CD4-positive, alpha-beta T cell treated with Interferon alpha-2 for 1 hour (primary cell): ENCODE data around the gene ESPN.

Experiments
- DNase-seq, 2 donors: peaks; one replicate each; pipeline ENCODE4 v3.0.0-alpha.2; 2020 to 2022

Gene ESPN

DNA sequence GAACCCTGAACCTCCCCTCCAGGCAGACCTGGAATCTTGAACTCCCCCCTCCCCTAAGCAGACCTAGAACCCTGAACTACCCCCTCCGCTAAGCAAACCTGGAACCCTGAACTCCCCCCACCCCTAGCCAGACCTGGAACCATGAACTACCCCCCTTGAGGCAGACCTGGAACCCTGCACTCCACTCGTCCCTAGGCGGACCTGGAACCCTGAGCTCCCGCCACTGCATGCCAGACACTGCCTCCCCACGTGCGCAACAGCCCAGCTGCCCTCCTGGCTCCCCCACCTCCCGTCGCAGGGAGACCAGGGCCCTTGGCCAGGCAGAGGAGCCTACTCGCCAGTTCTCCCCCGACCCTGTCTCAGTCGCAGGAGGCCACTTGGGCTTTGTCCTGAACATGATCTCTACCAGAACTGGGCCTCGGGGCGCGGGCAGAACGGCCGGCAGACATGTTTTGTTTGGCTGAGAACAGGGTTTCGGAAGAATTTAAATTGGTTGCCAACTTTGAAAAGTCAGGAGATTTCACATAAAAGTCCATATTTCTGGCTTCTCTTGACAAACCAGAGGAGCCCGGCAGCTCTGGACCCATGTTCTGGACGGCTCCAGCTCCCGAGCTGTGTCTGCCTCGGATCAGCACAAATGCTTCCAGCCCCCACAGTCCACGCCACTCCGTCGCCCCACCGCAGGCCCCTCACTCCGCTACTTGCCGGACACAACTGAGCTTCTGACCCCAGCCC, 76.1 kb downstream of the ESPN start:
- no peak for DNase-seq

DNA sequence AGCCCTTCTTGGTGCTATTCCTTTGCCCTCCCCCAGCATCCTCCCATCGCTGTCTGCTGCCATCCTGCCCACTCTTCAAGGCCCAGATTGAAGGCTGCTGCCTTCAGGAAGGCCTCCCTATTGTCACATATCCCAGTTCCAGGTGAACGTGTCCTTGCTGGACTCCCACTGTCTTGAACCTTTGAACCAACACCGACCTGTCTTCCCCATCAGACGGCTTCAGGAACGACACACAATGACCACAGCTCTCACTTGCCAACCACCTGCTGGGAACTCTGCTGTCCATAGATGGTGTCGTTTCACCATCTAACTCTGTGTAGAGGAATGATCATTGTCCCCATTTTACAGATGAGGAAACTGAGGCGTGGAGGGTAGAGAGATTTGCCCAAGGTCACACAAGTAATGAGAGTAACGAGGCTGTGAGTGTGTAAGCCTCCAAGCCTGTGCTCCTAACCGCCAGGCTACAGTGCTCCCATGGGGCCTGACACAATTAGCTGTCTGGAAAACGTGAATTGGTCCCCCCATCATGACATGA, 76.8 kb downstream of the ESPN start:
- no peak for DNase-seq

DNA sequence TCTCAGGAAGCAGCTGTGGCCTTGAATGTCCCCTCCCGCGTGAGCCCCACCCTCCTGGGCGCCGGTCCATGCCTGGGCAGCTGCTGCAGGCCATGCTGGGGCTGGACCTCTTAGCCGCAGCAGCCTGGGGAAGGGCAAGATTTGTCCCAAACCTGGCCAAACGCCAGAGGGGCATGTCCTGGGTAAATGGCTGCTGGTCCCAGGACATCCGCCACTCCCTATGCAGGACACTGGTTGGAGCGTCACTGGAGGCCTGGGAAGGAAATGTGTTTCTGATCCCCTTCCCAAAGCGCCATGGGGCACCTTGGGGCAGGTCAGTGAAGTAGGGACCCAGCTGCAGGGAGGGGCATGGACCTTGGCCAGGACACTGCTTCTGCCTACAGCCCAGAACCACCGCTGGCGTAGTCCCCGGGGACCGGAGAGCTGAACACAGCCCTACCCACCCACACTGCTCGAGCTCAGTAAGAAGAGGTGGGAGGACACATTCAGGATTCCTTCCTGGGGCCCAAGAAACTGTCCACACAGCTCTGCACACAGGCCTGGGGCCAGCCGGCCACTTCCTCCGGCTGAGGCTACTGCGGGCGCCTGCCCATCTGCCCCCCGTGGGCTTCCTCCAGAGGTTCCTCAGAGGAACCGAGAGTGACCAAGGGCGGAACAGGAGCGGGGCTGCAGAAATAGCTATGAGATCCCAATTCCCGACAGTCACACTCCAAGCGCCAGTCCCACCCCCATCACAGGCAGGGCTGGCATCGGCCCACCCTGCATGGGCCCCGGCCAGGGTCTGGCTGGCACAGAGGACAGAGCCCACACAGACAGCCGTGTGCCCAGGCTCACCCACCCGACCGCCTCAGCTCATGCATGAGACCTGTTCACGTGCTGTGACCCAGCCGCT, 77.7 kb downstream of the ESPN start:
- no peak for DNase-seq

DNA sequence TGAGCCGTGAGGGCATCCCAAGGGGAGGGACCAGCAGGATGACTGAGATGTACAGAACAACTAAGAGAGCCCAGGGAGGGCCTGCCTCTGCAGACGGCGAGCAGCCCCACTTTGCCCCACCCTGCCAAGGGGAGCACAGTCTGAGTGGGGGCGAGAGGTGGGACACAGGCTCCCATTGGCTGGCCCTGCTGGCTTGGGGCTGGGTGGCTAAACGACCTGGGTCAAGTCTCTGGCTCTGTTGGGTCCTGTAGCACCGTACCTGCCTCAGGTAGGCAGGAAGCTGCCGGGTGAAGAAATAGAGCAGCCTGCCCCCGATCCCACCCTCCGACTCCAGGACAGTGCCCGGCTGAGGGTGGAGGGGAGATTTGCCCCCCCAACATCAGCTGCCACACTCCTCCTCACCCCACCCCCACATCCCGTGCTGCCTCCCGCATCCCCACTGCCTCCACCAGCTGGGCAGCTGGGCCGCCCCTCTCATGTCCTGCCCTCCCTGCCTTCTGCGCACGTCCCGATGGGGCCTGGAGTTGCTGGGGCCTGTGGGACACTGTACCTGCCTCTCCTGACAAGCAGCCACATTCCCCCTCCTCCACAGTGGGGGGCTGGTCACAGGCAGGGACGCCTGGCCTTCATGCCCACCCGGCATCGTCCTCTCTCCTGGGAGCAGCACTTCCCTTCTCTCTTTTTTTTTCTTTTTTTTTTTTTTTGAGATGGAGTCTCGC, 79.5 kb downstream of the ESPN start:
- DNase-seq: no peak

DNA sequence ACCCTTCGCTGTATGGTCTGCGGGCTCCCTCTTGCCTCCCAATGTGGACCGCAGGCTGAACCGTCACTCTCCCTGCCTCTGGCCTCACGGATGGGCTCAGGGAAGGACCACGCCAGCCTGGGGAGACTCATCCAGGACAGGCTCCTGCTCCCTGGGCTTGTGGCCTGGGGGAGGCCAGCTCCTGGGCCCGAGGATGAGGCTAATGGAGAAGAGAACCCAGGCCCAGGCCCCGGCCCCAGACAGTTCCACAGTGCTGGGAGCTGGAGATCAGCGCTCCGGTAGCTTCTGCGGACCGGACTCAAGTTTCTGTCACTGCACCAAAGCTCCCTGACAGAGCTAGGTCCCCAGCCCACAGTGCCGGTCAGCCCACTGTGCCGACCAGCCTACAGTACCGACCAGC, 80.3 kb downstream of the ESPN start:
- DNase-seq: no peak

DNA sequence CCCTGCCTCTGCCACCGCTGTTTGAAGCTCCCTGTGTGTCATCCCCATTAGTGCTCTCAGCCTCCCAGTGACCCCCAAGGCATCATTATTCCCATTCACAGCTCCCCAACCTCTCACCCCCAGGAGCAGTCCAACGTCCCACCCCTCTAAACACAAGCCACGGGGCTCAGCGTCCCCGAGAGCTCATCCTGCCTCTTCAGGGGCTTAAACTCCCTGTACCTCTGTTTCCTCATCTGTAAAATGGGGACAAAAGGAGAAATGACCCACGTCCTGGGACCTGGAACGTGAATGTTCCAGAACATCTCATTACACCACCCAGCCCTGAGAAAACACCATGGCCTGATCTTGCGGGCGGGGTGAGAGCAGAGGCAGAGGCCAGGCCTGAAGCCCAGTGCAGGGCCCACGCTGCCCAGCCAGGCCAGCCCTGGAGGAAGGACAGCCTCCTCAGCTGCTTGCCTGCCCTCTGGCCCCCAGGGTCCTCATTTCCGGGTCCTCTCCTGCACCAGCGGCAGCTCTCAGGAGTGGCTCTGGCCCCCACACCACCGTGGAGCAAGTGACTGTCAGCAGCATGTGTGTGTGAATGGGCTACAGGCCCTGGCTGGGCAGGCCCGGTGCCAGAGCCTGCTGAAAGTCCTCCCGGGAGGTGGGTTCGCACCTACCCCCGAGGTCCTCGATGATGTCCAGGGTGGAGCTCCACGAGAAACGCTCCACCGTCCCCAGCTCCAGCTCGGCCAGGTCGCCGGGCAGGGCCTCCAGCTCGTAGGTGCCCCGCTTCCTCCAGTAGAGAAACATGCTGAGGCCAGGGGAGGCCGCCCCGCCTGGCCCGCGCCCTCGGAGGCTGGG, 81.0 kb downstream of the ESPN start:
- no peak for DNase-seq

DNA sequence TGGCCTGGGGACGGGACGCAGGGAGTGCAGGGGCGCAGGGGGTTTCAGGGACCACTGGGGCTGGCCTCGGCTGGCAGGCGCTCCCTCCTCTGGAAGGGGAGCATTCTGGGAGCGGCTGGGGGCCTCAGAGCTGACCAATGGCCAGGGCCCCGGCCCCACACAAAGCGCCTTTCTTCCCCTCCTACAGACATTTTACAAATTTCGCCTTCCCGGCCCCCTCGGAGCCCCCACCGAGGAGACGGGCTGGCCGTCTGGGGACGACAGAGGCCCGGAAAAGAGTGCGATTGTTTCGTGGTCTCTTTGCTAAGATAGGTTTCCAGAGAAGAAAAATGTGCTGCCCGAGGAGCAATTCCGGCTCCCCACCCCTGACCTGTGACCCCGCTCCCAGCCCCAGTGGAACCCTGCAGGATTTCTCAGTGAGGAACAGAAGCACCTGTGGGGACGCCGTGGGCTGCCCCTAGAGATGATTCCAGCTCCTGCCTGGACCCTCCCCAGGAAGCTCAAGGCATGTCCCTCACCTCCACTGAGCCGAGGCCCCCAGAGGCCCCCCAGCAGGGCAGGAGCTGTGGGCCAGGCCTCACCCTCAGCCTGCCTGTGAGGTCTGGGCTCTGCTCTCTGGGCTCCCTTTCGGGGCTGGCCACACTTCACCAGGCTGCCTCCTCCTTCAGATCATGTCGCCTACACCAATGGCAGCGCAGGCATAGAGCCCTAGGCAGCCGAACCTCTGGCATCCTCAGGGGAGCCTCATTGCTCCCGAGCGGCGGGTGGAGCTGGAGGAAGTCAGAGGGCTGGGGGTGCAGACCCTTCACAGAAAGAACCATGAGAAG, 81.8 kb downstream of the ESPN start:
- no peak for DNase-seq

DNA sequence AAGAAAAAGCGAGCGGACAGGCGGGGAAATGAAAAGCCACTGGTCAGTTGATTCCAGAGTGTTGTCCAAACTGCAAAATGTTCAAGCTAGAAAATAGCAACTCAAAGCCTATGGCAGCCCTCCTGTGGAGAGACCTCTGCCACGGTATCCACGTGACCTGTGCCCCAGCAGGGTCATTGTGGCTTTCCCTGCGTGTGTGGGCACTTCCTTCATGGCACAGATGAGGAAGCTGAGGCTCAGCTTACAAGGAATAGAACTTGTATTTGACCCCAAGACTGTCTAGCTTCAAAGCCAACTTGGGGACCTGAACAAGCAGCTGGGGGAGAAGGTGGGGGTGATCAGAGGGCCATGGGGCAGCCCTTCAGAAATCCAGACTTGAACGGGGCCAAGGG, 82.5 kb downstream of the ESPN start:
- DNase-seq: no peak

DNA sequence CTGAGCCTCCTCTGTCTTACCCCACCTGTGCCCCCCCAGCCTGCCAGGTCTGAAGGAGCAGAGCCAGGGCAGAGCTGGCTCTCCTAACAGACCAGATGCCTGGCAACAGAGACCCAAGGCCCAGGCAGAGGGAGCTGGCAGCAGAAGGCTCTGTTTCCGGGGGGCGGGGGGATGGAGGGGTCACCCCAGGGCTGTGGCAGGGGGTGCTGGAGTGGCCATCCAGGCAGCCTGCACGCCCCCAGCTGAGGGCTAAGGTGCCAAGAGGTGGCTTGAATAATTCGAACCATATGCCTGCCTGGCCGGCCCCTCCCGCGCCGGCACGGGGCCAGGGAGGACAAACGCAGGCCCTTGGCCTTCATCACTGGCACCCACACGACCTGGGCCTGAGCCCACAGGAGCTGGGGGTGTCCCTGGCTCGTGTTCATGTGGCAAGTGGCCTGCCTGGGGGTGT, 82.9 kb downstream of the ESPN start:
- no peak for DNase-seq

DNA sequence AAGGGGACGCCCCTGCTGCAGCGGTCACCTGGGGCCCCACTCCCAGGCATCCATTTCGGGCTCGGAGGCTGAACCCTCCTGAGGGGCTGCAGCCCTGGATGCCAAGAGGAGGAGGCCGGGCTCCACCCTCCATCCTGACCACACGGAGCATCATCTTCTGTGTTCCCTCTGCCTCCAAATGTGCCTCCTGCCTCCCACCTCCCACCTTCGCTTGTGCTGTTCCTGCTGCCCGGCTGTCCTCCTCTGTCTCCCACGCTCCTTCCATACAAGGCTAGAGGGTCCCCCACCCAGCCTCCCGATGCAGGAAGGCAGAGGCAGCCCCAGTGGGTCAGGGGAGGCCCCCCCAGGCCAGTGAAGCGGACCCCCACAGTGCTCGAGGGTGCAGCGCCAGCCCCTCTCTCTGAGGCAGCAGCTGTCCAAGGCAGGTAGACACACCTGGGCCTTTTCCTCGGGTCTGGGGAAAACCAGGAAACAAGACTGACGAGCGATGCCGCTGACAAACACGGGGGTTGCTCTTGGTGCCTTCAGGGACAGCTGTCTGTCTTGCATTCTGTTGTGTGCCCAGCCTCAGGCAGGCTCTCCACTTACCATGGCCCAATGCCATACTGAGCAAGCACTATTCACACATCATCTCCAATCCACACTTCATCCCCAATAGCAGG, 83.7 kb downstream of the ESPN start:
- DNase-seq: no peak

DNA sequence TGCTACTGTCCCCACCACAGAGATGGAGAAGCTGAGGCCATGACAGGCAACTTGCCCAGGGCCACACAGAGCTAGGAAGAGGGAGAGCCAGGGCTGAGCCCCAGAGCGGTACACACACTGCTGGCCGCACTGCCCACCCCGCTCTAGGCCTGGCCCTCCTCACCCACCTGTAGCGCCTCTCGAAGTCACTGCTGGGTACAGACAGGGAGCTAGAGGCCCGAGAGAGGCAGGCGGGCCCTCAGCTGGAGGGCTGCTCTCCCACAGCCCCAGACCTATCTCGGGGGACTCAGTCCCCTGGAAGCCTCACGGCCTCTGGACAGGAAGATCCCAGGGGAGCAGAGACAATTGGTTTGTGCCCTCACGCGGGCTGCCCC, 84.2 kb downstream of the ESPN start:
- DNase-seq: no peak

DNA sequence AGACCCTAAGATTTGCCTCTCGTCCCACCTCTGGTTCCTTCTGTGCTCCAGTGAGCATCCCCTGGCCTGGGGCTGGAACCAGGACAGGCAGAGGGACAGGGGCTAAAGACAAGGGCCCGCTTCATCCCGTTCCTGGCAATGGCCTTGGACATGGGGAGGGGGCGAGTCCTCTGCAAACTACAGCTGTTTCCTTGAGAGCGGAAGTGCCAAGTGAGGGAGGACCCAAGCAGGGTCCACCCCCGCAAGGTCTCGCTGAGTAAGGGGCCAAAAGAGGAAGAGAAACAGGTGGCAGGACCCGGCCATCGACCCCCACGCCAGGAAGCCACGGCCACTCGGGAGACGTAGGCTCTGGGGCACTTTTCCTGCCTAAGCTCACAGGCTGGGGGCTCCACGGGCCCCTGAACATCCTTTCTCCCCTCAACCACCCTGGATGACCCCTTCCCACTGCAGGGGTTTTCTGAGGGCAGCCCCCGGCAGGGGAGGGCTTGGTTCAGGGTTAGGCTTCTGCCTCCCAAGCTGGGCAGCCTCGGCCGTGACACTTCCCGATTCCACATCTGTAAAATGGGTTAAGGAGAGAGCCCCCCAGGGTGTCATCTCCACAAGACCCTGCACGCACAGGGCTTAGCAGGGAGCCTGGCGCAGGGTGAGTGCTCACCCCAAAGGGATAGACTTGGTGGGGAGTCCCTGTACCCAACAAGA, 84.8 kb downstream of the ESPN start:
- DNase-seq: no peak

DNA sequence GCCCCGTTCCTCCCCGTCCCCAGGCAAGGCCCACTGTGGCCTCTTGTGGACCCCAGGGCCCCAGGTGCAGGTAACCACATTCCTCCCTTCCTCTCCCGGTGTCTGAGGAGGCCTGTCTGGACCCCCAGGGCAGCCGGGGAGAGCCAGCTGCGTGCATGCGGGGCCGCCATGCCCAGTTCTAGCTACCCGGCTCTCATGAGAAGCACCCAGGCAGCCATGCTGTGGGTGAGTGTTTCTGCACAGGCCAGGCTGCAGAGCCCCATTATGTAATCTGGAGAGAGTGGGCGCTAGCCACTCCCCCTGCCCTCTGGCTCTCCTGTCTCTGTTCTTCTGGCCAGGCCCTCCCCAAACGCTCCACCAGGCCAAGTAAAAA, 85.3 kb downstream of the ESPN start:
- no peak for DNase-seq

DNA sequence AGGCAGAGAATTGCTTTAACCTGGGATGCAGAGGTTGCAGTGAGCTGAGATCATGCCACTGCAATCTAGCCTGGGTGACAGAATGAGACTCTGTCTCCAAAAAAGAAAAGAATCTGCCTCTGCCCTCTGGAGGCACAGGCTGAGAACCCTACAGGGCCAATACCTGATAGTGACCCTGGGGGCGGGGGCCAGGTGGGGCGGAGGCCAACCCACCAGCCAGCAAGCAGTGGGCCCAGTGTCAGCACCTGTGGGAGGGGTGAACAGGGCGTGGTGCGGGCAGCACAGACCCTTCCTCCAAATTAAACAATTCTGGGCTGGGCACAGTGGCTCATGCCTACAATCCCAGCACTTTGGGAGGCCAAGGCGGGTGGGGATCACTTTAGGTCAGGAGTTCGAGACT, 85.9 kb downstream of the ESPN start:
- DNase-seq: no peak
